ENCODE data around the gene WDR18. TPM values are rescaled to one million over a fixed set of nuclear protein-coding genes. Genes with fewer than 3 reads are reported as not detected.

Gene WDR18
- total and polyA plus RNA-seq, 4 donors, result 36.6 to 60.2 (median 45.7) TPM

- H3K27me3 ChIP-seq (ENCODE audit: control insufficient read depth in 3 of 3, insufficient read depth in 3 of 3, low read length in 2 of 3), result no peaks in the 10 kb centered on the region
- no peak overlapping the region for H3K27ac ChIP-seq (ENCODE audit: low read depth in 1 of 2, low read length in 1 of 2)
- H3K36me3 ChIP-seq (ENCODE audit: control insufficient read depth in 4 of 4, insufficient read depth in 4 of 4, low read length in 4 of 4), result peaks cover 9 to 32% (median 25%) of the 10 kb centered on the region in 4 donors
- DNase-seq (peak in 1 of 3 donors; percentile 41), ATAC-seq (ENCODE audit: insufficient read depth, low FRiP score) (no peak)
- TF ChIP-seq CTCF (IDR thresholded peaks at IDR 0.05; ENCODE audit: control extremely low read depth, extremely low read depth), result no peak
- peaks cover 0 to 2% (median under 1%) of the 10 kb centered on the region in 4 donors for H3K9me3 ChIP-seq (ENCODE audit: control insufficient read depth in 4 of 4, insufficient read depth in 3 of 4, low read length in 3 of 4)
- peaks cover 0 to 20% (median 6%) of the 10 kb centered on the region in 5 donors for H3K4me1 ChIP-seq (ENCODE audit: control insufficient read depth in 5 of 5, insufficient read depth in 5 of 5, low read length in 5 of 5)
- H3K4me3 ChIP-seq, result no peak overlapping the region
- whole genome bisulfite sequencing, 2 donors, result 82 to 90% methylated on average over 9 to 11 of the region's 11 CpGs
- H3K9ac ChIP-seq (ENCODE audit: insufficient read depth in 1 of 2, low read length in 2 of 2), result no peak overlapping the region
Measured at GRCh38 chr19:963486-963951, 20.6 kb upstream of the WDR18 start.

GRCh38 chr19:964116-964520 is 20.0 kb upstream of the WDR18 start:
- no peak for TF ChIP-seq CTCF (IDR thresholded peaks at IDR 0.05; ENCODE audit: control extremely low read depth, extremely low read depth)
- no peaks in the 10 kb centered on the region for H3K27me3 ChIP-seq (ENCODE audit: control insufficient read depth in 3 of 3, insufficient read depth in 3 of 3, low read length in 2 of 3)
- H3K9ac ChIP-seq (ENCODE audit: insufficient read depth in 1 of 2, low read length in 2 of 2), result no peak overlapping the region
- H3K4me1 ChIP-seq (ENCODE audit: control insufficient read depth in 5 of 5, insufficient read depth in 5 of 5, low read length in 5 of 5), result peaks cover 0 to 20% (median 6%) of the 10 kb centered on the region in 5 donors
- peaks cover 0 to 2% (median under 1%) of the 10 kb centered on the region in 4 donors for H3K9me3 ChIP-seq (ENCODE audit: control insufficient read depth in 4 of 4, insufficient read depth in 3 of 4, low read length in 3 of 4)
- WGBS, 2 donors, result 97 to 98% methylated on average over 16 of the region's 16 CpGs
- H3K27ac ChIP-seq (ENCODE audit: low read depth in 1 of 2, low read length in 1 of 2), result no peak overlapping the region
- ATAC-seq (ENCODE audit: insufficient read depth, low FRiP score) (no peak), DNase-seq (no peak)
- no peak overlapping the region for H3K4me3 ChIP-seq
- H3K36me3 ChIP-seq (ENCODE audit: control insufficient read depth in 4 of 4, insufficient read depth in 4 of 4, low read length in 4 of 4), result peaks cover 9 to 36% (median 27%) of the 10 kb centered on the region in 4 donors

- Histone ChIP-seq H3K9ac (ENCODE audit: insufficient read depth in 1 of 2, low read length in 2 of 2) (no peak overlapping the region), H3K9me3 (ENCODE audit: control insufficient read depth in 4 of 4, insufficient read depth in 3 of 4, low read length in 3 of 4) (peaks cover 0 to 2% (median under 1%) of the 10 kb centered on the region in 4 donors), H3K4me1 (ENCODE audit: control insufficient read depth in 5 of 5, insufficient read depth in 5 of 5, low read length in 5 of 5) (peaks cover 0 to 19% (median 6%) of the 10 kb centered on the region in 5 donors), H3K27ac (ENCODE audit: low read depth in 1 of 2, low read length in 1 of 2) (no peak overlapping the region), H3K4me3 (no peak overlapping the region), H3K36me3 (ENCODE audit: control insufficient read depth in 4 of 4, insufficient read depth in 4 of 4, low read length in 4 of 4) (peaks cover 9 to 37% (median 27%) of the 10 kb centered on the region in 4 donors), H3K27me3 (ENCODE audit: control insufficient read depth in 3 of 3, insufficient read depth in 3 of 3, low read length in 2 of 3) (no peaks in the 10 kb centered on the region)
- no peak for ATAC-seq (ENCODE audit: insufficient read depth, low FRiP score)
- 97% methylated on average over 19 of the region's 19 CpGs for WGBS, 2 donors
- TF ChIP-seq CTCF (IDR thresholded peaks at IDR 0.05; ENCODE audit: control extremely low read depth, extremely low read depth), result no peak
- DNase-seq, result no peak
Measured at GRCh38 chr19:964761-965694, 19.1 kb upstream of the WDR18 start.

Data from lung (tissue), 12 donors.